Measurements from ENCODE around the gene CCDC68. TPM values are rescaled to one million over a fixed set of nuclear protein-coding genes. Genes with fewer than 3 reads are reported as not detected.

Gene CCDC68
- total RNA-seq, 5 donors from 2014 or later (not counting 1 experiment from before 2014, with no cell fraction given), result 0.13 TPM; not detected in 4

- POLR2A ChIA-PET, result no interaction called here
- H3K9me3 Mint-ChIP-seq, result no peaks in the 10 kb centered on the region
- Histone ChIP-seq H3K27me3 (replicated peaks in 1 of 2; ENCODE audit: control insufficient read depth in 2 of 2, extremely low read depth in 1 of 2, insufficient read depth in 2 of 2, low read length in 1 of 2) (no peaks in the 10 kb centered on the region), H3K4me3 (ENCODE audit: control insufficient read depth in 1 of 2, extremely low read depth in 1 of 2, low read length in 1 of 2) (no peak overlapping the region), H3K36me3 (ENCODE audit: control insufficient read depth in 2 of 2, extremely low read depth in 1 of 2, insufficient read depth in 1 of 2, low read length in 1 of 2) (no peaks in the 10 kb centered on the region), H3K4me1 (ENCODE audit: control insufficient read depth in 1 of 2, extremely low read depth in 1 of 2, insufficient read depth in 2 of 2, low read length in 2 of 2) (no peaks in the 10 kb centered on the region), H3K27ac (ENCODE audit: low read length) (no peak overlapping the region), H3K9me3 (no peaks in the 10 kb centered on the region)
- H3K4me3 Mint-ChIP-seq, result no peak overlapping the region
- ATAC-seq (replicated peaks in 1 of 4) (no peak), DNase-seq (no peak)
- H3K4me1 Mint-ChIP-seq, result no peaks in the 10 kb centered on the region
- peaks cover 0 to 11% of the 10 kb centered on the region in 2 donors for H3K27me3 Mint-ChIP-seq
- H3K36me3 Mint-ChIP-seq, result no peaks in the 10 kb centered on the region
- no CpG with 5 or more reads among the region's 6 CpGs for WGBS (ENCODE audit: insufficient coverage)
- no peak overlapping the region for H3K27ac Mint-ChIP-seq
- CTCF ChIA-PET, result no interaction called here
Observed at GRCh38 chr18:54919412-54919811, 39.8 kb downstream of the CCDC68 start.

- ChIA-PET CTCF (no interaction called here), POLR2A (no interaction called here)
- Histone ChIP-seq H3K4me3 (ENCODE audit: control insufficient read depth in 1 of 2, extremely low read depth in 1 of 2, low read length in 1 of 2) (no peak overlapping the region), H3K4me1 (ENCODE audit: control insufficient read depth in 1 of 2, extremely low read depth in 1 of 2, insufficient read depth in 2 of 2, low read length in 2 of 2) (no peaks in the 10 kb centered on the region), H3K36me3 (ENCODE audit: control insufficient read depth in 2 of 2, extremely low read depth in 1 of 2, insufficient read depth in 1 of 2, low read length in 1 of 2) (no peaks in the 10 kb centered on the region), H3K27me3 (replicated peaks in 1 of 2; ENCODE audit: control insufficient read depth in 2 of 2, extremely low read depth in 1 of 2, insufficient read depth in 2 of 2, low read length in 1 of 2) (no peaks in the 10 kb centered on the region), H3K27ac (ENCODE audit: low read length) (no peak overlapping the region), H3K9me3 (no peaks in the 10 kb centered on the region)
- Mint-ChIP-seq H3K4me1 (no peaks in the 10 kb centered on the region), H3K4me3 (no peak overlapping the region), H3K27ac (no peak overlapping the region), H3K9me3 (no peaks in the 10 kb centered on the region), H3K36me3 (no peaks in the 10 kb centered on the region), H3K27me3 (peaks cover 0 to 11% of the 10 kb centered on the region in 2 donors)
- ATAC-seq (replicated peaks in 1 of 4), result no peak
- DNase-seq, result no peak
- 91% methylated on average over 4 of the region's 4 CpGs for WGBS (ENCODE audit: insufficient coverage)
Observed at GRCh38 chr18:54918060-54918459, 41.2 kb downstream of the CCDC68 start.

GRCh38 chr18:54916507-54916906 is 42.8 kb downstream of the CCDC68 start:
- H3K4me1 Mint-ChIP-seq, result no peaks in the 10 kb centered on the region
- no peaks in the 10 kb centered on the region for H3K27me3 ChIP-seq (replicated peaks in 1 of 2; ENCODE audit: control insufficient read depth in 2 of 2, extremely low read depth in 1 of 2, insufficient read depth in 2 of 2, low read length in 1 of 2)
- no peak overlapping the region for H3K4me3 Mint-ChIP-seq
- WGBS (ENCODE audit: insufficient coverage), result 80% methylated on average over 1 of the region's 3 CpGs
- DNase-seq (no peak), ATAC-seq (replicated peaks in 1 of 4) (no peak)
- H3K36me3 Mint-ChIP-seq, result no peaks in the 10 kb centered on the region
- no peaks in the 10 kb centered on the region for H3K9me3 ChIP-seq
- H3K27me3 Mint-ChIP-seq, result peaks cover 0 to 10% of the 10 kb centered on the region in 2 donors
- ChIA-PET CTCF (no interaction called here), POLR2A (no interaction called here)
- no peaks in the 10 kb centered on the region for H3K9me3 Mint-ChIP-seq
- H3K36me3 ChIP-seq (ENCODE audit: control insufficient read depth in 2 of 2, extremely low read depth in 1 of 2, insufficient read depth in 1 of 2, low read length in 1 of 2), result no peaks in the 10 kb centered on the region
- no peak overlapping the region for H3K4me3 ChIP-seq (ENCODE audit: control insufficient read depth in 1 of 2, extremely low read depth in 1 of 2, low read length in 1 of 2)
- H3K27ac Mint-ChIP-seq, result no peak overlapping the region
- no peak overlapping the region for H3K27ac ChIP-seq (ENCODE audit: low read length)
- H3K4me1 ChIP-seq (ENCODE audit: control insufficient read depth in 1 of 2, extremely low read depth in 1 of 2, insufficient read depth in 2 of 2, low read length in 2 of 2), result no peaks in the 10 kb centered on the region

GRCh38 chr18:54914816-54915215 is 44.4 kb downstream of the CCDC68 start:
- no peak overlapping the region for H3K27ac Mint-ChIP-seq
- no peaks in the 10 kb centered on the region for H3K36me3 Mint-ChIP-seq
- Histone ChIP-seq H3K27ac (ENCODE audit: low read length) (no peak overlapping the region), H3K27me3 (replicated peaks in 1 of 2; ENCODE audit: control insufficient read depth in 2 of 2, extremely low read depth in 1 of 2, insufficient read depth in 2 of 2, low read length in 1 of 2) (peaks cover 0 to 9% of the 10 kb centered on the region in 2 experiments), H3K4me3 (ENCODE audit: control insufficient read depth in 1 of 2, extremely low read depth in 1 of 2, low read length in 1 of 2) (no peak overlapping the region), H3K9me3 (no peaks in the 10 kb centered on the region), H3K4me1 (ENCODE audit: control insufficient read depth in 1 of 2, extremely low read depth in 1 of 2, insufficient read depth in 2 of 2, low read length in 2 of 2) (no peaks in the 10 kb centered on the region), H3K36me3 (ENCODE audit: control insufficient read depth in 2 of 2, extremely low read depth in 1 of 2, insufficient read depth in 1 of 2, low read length in 1 of 2) (no peaks in the 10 kb centered on the region)
- no peak for DNase-seq
- ChIA-PET CTCF (no interaction called here), POLR2A (no interaction called here)
- H3K9me3 Mint-ChIP-seq, result no peaks in the 10 kb centered on the region
- no peak for ATAC-seq (replicated peaks in 1 of 4)
- WGBS (ENCODE audit: insufficient coverage), result no CpG with 5 or more reads among the region's 4 CpGs
- H3K4me1 Mint-ChIP-seq, result no peaks in the 10 kb centered on the region
- peaks cover 0 to 6% of the 10 kb centered on the region in 2 donors for H3K27me3 Mint-ChIP-seq
- H3K4me3 Mint-ChIP-seq, result no peak overlapping the region

GRCh38 chr18:54911551-54911950 is 47.7 kb downstream of the CCDC68 start:
- H3K27me3 Mint-ChIP-seq, result peaks cover 0 to 8% of the 10 kb centered on the region in 2 donors
- no peaks in the 10 kb centered on the region for H3K9me3 Mint-ChIP-seq
- no CpG with 5 or more reads among the region's 2 CpGs for WGBS (ENCODE audit: insufficient coverage)
- H3K36me3 Mint-ChIP-seq, result no peaks in the 10 kb centered on the region
- H3K4me1 Mint-ChIP-seq, result no peaks in the 10 kb centered on the region
- Histone ChIP-seq H3K36me3 (ENCODE audit: control insufficient read depth in 2 of 2, extremely low read depth in 1 of 2, insufficient read depth in 1 of 2, low read length in 1 of 2) (no peaks in the 10 kb centered on the region), H3K27ac (ENCODE audit: low read length) (no peak overlapping the region), H3K4me1 (ENCODE audit: control insufficient read depth in 1 of 2, extremely low read depth in 1 of 2, insufficient read depth in 2 of 2, low read length in 2 of 2) (no peaks in the 10 kb centered on the region), H3K9me3 (no peaks in the 10 kb centered on the region), H3K27me3 (replicated peaks in 1 of 2; ENCODE audit: control insufficient read depth in 2 of 2, extremely low read depth in 1 of 2, insufficient read depth in 2 of 2, low read length in 1 of 2) (peaks cover 0 to 13% of the 10 kb centered on the region in 2 experiments), H3K4me3 (ENCODE audit: control insufficient read depth in 1 of 2, extremely low read depth in 1 of 2, low read length in 1 of 2) (no peak overlapping the region)
- DNase-seq, result no peak
- POLR2A ChIA-PET, result no interaction called here
- no peak for ATAC-seq (replicated peaks in 1 of 4)
- no peak overlapping the region for H3K4me3 Mint-ChIP-seq
- no peak overlapping the region for H3K27ac Mint-ChIP-seq
- CTCF ChIA-PET, result no interaction called here

GRCh38 chr18:54910161-54910919 is 48.9 kb downstream of the CCDC68 start:
- Histone ChIP-seq H3K9me3 (no peaks in the 10 kb centered on the region), H3K27ac (ENCODE audit: low read length) (no peak overlapping the region), H3K36me3 (ENCODE audit: control insufficient read depth in 2 of 2, extremely low read depth in 1 of 2, insufficient read depth in 1 of 2, low read length in 1 of 2) (no peaks in the 10 kb centered on the region), H3K4me1 (ENCODE audit: control insufficient read depth in 1 of 2, extremely low read depth in 1 of 2, insufficient read depth in 2 of 2, low read length in 2 of 2) (no peaks in the 10 kb centered on the region), H3K27me3 (replicated peaks in 1 of 2; ENCODE audit: control insufficient read depth in 2 of 2, extremely low read depth in 1 of 2, insufficient read depth in 2 of 2, low read length in 1 of 2) (peaks cover 0 to 13% of the 10 kb centered on the region in 2 experiments), H3K4me3 (ENCODE audit: control insufficient read depth in 1 of 2, extremely low read depth in 1 of 2, low read length in 1 of 2) (no peak overlapping the region)
- Mint-ChIP-seq H3K9me3 (no peaks in the 10 kb centered on the region), H3K4me3 (no peak overlapping the region), H3K4me1 (no peaks in the 10 kb centered on the region), H3K27ac (no peak overlapping the region), H3K36me3 (no peaks in the 10 kb centered on the region), H3K27me3 (peaks cover 0 to 8% of the 10 kb centered on the region in 2 donors)
- 57% methylated on average over 4 of the region's 6 CpGs for WGBS (ENCODE audit: insufficient coverage)
- ChIA-PET POLR2A (no interaction called here), CTCF (interaction anchor here in 1 of 2 donors (0.6 kb wide), 1 partner anchor 231 kb away, joined by 3 read pairs; no protein-coding TSS in a partner anchor)
- ATAC-seq (replicated peaks in 1 of 4) (no peak), DNase-seq (no peak)
